ENCODE results near the gene UBE4A.

The UBE4A gene

GRCh38 chr11:118311518-118311917 lies 47.9 kb upstream of the UBE4A start:
- Histone ChIP-seq H3K4me3 (replicated peaks; ENCODE audit: insufficient read depth, low read length) (no peak overlapping the region), H3K27ac (replicated peaks) (no peak overlapping the region), H3K27me3 (ENCODE audit: insufficient read depth, poor library complexity, severe bottlenecking) (no peaks in the 10 kb centered on the region)
- DNase-seq (ENCODE audit: low read depth in 1 of 2, low spot score in 1 of 2) = no peak
- TF ChIP-seq CTCF (IDR thresholded peaks at IDR 0.05; ENCODE audit: insufficient read depth, low read length) (no peak), SPI1 (IDR thresholded peaks at IDR 0.05; ENCODE audit: borderline replicate concordance, low read depth) (no peak), GABPA (IDR thresholded peaks at IDR 0.05; ENCODE audit: low read depth) (no peak), POLR2AphosphoS5 (IDR thresholded peaks at IDR 0.05; ENCODE audit: low read depth) (no peak)
- TF ChIP-seq, protein P1, sequence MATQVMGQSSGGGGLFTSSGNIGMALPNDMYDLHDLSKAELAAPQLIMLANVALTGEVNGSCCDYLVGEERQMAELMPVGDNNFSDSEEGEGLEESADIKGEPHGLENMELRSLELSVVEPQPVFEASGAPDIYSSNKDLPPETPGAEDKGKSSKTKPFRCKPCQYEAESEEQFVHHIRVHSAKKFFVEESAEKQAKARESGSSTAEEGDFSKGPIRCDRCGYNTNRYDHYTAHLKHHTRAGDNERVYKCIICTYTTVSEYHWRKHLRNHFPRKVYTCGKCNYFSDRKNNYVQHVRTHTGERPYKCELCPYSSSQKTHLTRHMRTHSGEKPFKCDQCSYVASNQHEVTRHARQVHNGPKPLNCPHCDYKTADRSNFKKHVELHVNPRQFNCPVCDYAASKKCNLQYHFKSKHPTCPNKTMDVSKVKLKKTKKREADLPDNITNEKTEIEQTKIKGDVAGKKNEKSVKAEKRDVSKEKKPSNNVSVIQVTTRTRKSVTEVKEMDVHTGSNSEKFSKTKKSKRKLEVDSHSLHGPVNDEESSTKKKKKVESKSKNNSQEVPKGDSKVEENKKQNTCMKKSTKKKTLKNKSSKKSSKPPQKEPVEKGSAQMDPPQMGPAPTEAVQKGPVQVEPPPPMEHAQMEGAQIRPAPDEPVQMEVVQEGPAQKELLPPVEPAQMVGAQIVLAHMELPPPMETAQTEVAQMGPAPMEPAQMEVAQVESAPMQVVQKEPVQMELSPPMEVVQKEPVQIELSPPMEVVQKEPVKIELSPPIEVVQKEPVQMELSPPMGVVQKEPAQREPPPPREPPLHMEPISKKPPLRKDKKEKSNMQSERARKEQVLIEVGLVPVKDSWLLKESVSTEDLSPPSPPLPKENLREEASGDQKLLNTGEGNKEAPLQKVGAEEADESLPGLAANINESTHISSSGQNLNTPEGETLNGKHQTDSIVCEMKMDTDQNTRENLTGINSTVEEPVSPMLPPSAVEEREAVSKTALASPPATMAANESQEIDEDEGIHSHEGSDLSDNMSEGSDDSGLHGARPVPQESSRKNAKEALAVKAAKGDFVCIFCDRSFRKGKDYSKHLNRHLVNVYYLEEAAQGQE (IDR thresholded peaks at IDR 0.05; ENCODE audit: insufficient replicate concordance, low read depth) = no peak

DNA sequence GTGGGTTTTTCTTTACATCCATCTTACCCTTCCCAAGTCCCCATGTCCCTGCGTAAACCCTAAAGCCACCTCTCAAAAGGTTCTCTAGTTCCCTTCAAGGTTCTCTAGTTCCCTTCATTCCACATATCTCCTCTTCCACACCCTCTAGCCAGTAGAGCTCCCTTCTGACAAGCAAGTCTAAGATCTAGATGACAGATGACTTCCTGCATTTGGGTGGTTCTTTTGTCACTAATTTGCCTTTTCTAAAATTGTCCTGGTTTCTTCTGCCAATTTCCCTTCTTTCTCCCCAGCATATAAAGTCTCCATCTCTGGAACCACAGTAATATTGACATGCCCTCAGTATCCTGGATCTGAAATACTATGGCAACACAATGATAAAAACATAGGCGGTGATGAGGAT lies 47.1 kb upstream of the UBE4A start:
- Histone ChIP-seq H3K27me3 (ENCODE audit: insufficient read depth, poor library complexity, severe bottlenecking) (no peaks in the 10 kb centered on the region), H3K27ac (replicated peaks) (no peak overlapping the region), H3K4me3 (replicated peaks; ENCODE audit: insufficient read depth, low read length) (no peak overlapping the region)
- no peak for DNase-seq (ENCODE audit: low read depth in 1 of 2, low spot score in 1 of 2)
- TF ChIP-seq GABPA (IDR thresholded peaks at IDR 0.05; ENCODE audit: low read depth) (no peak), SPI1 (IDR thresholded peaks at IDR 0.05; ENCODE audit: borderline replicate concordance, low read depth) (no peak), POLR2AphosphoS5 (IDR thresholded peaks at IDR 0.05; ENCODE audit: low read depth) (no peak), CTCF (IDR thresholded peaks at IDR 0.05; ENCODE audit: insufficient read depth, low read length) (no peak)
- TF ChIP-seq, protein P1 (IDR thresholded peaks at IDR 0.05; ENCODE audit: insufficient replicate concordance, low read depth) = no peak

DNA sequence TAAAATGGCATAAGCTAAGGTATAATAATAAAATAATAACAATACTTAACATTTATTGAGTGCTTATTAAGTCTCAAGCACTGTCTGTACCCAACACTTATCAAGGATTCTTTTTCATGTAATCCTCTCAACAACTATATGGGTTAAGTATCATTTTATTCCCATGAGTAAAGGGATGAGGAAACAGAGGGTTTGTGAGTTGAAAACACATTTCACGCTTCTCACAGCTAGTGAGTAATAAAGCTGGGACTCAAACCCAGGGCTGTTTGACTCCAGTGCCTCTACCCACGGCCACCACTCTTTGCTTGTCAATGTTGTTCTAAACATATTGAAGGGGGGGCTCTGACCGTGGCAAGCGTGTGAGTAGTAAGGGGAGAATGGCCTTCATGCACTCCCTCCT lies 46.2 kb upstream of the UBE4A start:
- Histone ChIP-seq H3K4me3 (replicated peaks; ENCODE audit: insufficient read depth, low read length) (no peak overlapping the region), H3K27me3 (ENCODE audit: insufficient read depth, poor library complexity, severe bottlenecking) (no peaks in the 10 kb centered on the region), H3K27ac (replicated peaks) (no peak overlapping the region)
- DNase-seq (ENCODE audit: low read depth in 1 of 2, low spot score in 1 of 2) = no peak
- TF ChIP-seq CTCF (IDR thresholded peaks at IDR 0.05; ENCODE audit: insufficient read depth, low read length) = no peak
- TF ChIP-seq, protein P1 (IDR thresholded peaks at IDR 0.05; ENCODE audit: insufficient replicate concordance, low read depth) = no peak
- TF ChIP-seq SPI1 (IDR thresholded peaks at IDR 0.05; ENCODE audit: borderline replicate concordance, low read depth) = no peak
- TF ChIP-seq GABPA (IDR thresholded peaks at IDR 0.05; ENCODE audit: low read depth) = no peak
- no peak for TF ChIP-seq POLR2AphosphoS5 (IDR thresholded peaks at IDR 0.05; ENCODE audit: low read depth)

Data from HL-60 (cell line).